Astrocyte (in vitro differentiated cells and primary cell): ENCODE results near the gene MAT2A.

Experiments used
- EZH2 ChIP-seq: IDR thresholded peaks from 2 replicates; pipeline ENCODE4 v1.6.1; 2012; ENCODE audit warnings: mild to moderate bottlenecking, low read length, inconsistent platforms; ENCODE audit not compliant: insufficient read depth
- TF ChIP-seq, protein P1 (sequence below): IDR thresholded peaks from 2 replicates; pipeline ENCODE4 v1.5.1; 2011; ENCODE audit warnings: low read depth, mild to moderate bottlenecking, inconsistent platforms, low read length, moderate library complexity; ENCODE audit not compliant: insufficient read depth

DNA sequence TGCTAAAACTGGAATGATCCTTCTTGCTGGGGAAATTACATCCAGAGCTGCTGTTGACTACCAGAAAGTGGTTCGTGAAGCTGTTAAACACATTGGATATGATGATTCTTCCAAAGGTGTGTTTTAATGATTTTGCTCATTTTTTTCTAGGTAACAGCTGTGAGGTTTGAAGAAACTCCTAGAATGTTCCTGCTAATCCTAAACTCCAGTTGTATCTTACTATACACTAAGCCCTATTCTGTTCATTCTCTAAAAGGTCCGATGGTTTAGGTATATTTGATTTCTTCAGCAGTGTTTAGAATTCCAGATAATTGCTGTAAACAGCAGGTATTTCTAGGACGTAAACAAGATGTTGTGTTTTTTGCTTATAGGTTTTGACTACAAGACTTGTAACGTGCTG lies 2.3 kb downstream of the MAT2A start:
- TF ChIP-seq EZH2: no peak
- TF ChIP-seq, protein P1, sequence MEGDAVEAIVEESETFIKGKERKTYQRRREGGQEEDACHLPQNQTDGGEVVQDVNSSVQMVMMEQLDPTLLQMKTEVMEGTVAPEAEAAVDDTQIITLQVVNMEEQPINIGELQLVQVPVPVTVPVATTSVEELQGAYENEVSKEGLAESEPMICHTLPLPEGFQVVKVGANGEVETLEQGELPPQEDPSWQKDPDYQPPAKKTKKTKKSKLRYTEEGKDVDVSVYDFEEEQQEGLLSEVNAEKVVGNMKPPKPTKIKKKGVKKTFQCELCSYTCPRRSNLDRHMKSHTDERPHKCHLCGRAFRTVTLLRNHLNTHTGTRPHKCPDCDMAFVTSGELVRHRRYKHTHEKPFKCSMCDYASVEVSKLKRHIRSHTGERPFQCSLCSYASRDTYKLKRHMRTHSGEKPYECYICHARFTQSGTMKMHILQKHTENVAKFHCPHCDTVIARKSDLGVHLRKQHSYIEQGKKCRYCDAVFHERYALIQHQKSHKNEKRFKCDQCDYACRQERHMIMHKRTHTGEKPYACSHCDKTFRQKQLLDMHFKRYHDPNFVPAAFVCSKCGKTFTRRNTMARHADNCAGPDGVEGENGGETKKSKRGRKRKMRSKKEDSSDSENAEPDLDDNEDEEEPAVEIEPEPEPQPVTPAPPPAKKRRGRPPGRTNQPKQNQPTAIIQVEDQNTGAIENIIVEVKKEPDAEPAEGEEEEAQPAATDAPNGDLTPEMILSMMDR: no peak
